Measurements from ENCODE around the gene SEC22A. TPM values are rescaled to one million over a fixed set of nuclear protein-coding genes. Genes with fewer than 3 reads are reported as not detected.

The SEC22A gene
- total and polyA plus RNA-seq, 10 of the 15 experiments (the other 5 are each of a cell fraction or from before 2014, with no cell fraction given), result 19.3 to 70.3 (median 36.7) TPM

DNA sequence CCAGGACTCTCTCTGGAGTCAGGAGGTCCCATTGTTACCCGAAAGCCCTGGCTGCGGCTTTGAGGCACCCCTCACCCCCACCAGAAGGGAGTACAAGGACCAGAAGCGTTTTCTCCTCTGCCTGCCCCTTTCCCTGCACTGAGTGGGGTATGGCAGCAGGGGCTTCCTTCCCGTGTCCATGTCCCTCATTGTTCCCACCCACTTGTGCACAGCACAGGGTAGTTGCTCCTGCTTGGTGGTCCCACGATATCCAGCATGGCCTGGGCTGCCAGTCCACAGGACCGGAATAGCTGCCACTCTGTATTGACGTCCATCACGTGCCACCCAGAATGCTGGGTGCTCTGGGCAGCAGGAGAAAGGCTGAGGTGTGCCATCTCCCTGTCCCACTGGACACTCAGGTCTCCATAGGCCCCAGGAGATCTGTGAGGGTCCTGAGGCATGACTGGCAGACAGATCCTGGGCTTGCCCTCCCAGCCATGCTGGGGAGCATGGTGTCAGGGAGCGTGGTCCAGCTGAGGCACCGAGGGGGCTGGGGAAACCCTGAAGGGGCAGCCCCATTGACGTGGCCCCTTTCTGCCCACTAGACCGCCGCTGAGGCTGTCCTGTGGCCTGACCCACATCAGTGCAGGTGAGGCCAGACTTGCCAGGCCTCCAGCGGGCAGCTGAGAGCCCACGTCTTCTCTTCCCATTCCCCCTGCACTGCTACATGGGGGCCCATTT, 45.3 kb upstream of the SEC22A start:
- peaks cover 9% of the 10 kb centered on the region for H3K4me1 ChIP-seq (ENCODE audit: control insufficient read depth, insufficient read depth, low read length)
- TF ChIP-seq IRF4 (IDR thresholded peaks at IDR 0.05; ENCODE audit: low read depth, low read length) (no peak), EED (IDR thresholded peaks at IDR 0.05; ENCODE audit: low read depth) (no peak), SUZ12 (IDR thresholded peaks at IDR 0.05; ENCODE audit: unreplicated experiment) (no peak), SPI1 (IDR thresholded peaks at IDR 0.05; ENCODE audit: borderline replicate concordance, insufficient read depth, low read depth, low read length) (no peak), ZNF274 (IDR thresholded peaks at IDR 0.05; ENCODE audit: insufficient read depth, insufficient read length) (no peak), IKZF2 (IDR thresholded peaks at IDR 0.05) (no peak), SMAD5 (IDR thresholded peaks at IDR 0.05; ENCODE audit: low read depth) (no peak), STAT1 (conservative IDR thresholded peaks at IDR 0.05) (no peak), RAD21 (IDR thresholded peaks at IDR 0.05; ENCODE audit: insufficient read depth, low read depth, low read length) (no peak), RBBP5 (conservative IDR thresholded peaks at IDR 0.05) (no peak), ZNF622 (IDR thresholded peaks at IDR 0.05) (no peak), TBL1XR1 (IDR thresholded peaks at IDR 0.05; ENCODE audit: low read depth, low read length) (no peak), MYB (IDR thresholded peaks at IDR 0.05; ENCODE audit: borderline replicate concordance, low read depth, low read length) (no peak), MYC (IDR thresholded peaks at IDR 0.05; ENCODE audit: insufficient read depth, insufficient read length, insufficient replicate concordance, low read length, severe bottlenecking) (no peak)
- TF ChIP-seq, protein P1, sequence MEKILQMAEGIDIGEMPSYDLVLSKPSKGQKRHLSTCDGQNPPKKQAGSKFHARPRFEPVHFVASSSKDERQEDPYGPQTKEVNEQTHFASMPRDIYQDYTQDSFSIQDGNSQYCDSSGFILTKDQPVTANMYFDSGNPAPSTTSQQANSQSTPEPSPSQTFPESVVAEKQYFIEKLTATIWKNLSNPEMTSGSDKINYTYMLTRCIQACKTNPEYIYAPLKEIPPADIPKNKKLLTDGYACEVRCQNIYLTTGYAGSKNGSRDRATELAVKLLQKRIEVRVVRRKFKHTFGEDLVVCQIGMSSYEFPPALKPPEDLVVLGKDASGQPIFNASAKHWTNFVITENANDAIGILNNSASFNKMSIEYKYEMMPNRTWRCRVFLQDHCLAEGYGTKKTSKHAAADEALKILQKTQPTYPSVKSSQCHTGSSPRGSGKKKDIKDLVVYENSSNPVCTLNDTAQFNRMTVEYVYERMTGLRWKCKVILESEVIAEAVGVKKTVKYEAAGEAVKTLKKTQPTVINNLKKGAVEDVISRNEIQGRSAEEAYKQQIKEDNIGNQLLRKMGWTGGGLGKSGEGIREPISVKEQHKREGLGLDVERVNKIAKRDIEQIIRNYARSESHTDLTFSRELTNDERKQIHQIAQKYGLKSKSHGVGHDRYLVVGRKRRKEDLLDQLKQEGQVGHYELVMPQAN (conservative IDR thresholded peaks at IDR 0.05), result no peak
- TF ChIP-seq, protein P2, sequence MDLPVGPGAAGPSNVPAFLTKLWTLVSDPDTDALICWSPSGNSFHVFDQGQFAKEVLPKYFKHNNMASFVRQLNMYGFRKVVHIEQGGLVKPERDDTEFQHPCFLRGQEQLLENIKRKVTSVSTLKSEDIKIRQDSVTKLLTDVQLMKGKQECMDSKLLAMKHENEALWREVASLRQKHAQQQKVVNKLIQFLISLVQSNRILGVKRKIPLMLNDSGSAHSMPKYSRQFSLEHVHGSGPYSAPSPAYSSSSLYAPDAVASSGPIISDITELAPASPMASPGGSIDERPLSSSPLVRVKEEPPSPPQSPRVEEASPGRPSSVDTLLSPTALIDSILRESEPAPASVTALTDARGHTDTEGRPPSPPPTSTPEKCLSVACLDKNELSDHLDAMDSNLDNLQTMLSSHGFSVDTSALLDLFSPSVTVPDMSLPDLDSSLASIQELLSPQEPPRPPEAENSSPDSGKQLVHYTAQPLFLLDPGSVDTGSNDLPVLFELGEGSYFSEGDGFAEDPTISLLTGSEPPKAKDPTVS (IDR thresholded peaks at IDR 0.05; ENCODE audit: low read depth, low read length), result no peak
- TF ChIP-seq, protein P3, sequence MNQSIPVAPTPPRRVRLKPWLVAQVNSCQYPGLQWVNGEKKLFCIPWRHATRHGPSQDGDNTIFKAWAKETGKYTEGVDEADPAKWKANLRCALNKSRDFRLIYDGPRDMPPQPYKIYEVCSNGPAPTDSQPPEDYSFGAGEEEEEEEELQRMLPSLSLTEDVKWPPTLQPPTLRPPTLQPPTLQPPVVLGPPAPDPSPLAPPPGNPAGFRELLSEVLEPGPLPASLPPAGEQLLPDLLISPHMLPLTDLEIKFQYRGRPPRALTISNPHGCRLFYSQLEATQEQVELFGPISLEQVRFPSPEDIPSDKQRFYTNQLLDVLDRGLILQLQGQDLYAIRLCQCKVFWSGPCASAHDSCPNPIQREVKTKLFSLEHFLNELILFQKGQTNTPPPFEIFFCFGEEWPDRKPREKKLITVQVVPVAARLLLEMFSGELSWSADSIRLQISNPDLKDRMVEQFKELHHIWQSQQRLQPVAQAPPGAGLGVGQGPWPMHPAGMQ (IDR thresholded peaks at IDR 0.05; ENCODE audit: borderline replicate concordance), result no peak
- TF ChIP-seq, protein P4, sequence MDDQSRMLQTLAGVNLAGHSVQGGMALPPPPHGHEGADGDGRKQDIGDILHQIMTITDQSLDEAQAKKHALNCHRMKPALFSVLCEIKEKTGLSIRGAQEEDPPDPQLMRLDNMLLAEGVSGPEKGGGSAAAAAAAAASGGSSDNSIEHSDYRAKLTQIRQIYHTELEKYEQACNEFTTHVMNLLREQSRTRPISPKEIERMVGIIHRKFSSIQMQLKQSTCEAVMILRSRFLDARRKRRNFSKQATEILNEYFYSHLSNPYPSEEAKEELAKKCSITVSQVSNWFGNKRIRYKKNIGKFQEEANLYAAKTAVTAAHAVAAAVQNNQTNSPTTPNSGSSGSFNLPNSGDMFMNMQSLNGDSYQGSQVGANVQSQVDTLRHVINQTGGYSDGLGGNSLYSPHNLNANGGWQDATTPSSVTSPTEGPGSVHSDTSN (IDR thresholded peaks at IDR 0.05; ENCODE audit: insufficient replicate concordance, low read depth, low read length), result no peak
- DNase-seq (ENCODE audit: low read depth, low spot score), result no peak
- ChIA-PET RAD21 (ENCODE audit: unreplicated experiment) (no interaction called here), SMC1A (ENCODE audit: uncharacterized antibody, unreplicated experiment) (no interaction called here), POLR2A (interaction anchor here (0.6 kb wide), 1 partner anchor 72 kb away, joined by 7 read pairs; no protein-coding TSS in a partner anchor), CTCF (no interaction called here)
- no peaks in the 10 kb centered on the region for H3K79me2 ChIP-seq (ENCODE audit: control insufficient read depth, insufficient read depth, low read length)
- FAIRE-seq, result no peak
- no peaks in the 10 kb centered on the region for H3K27me3 ChIP-seq (replicated peaks in 1 of 2; ENCODE audit: control insufficient read depth in 2 of 2, insufficient read depth in 2 of 2, low read length in 1 of 2)
- peaks cover 4 to 11% of the 10 kb centered on the region in 2 experiments; a peak in 3 of 4 replicates for H3K36me3 ChIP-seq (ENCODE audit: control insufficient read depth in 2 of 2, insufficient read depth in 2 of 2, low read length in 1 of 2)
- no peak overlapping the region for H3K4me2 ChIP-seq (ENCODE audit: control insufficient read depth, insufficient read depth)
- H3K4me3 ChIP-seq, result no peak overlapping the region
- H2AFZ ChIP-seq (ENCODE audit: control insufficient read depth, low read depth, low read length), result no peak overlapping the region
- intact Hi-C loops (cut with micrococcal nuclease; ENCODE audit: unreplicated experiment), result no loop called here
- H4K20me1 ChIP-seq (ENCODE audit: control insufficient read depth, insufficient read depth), result no peaks in the 10 kb centered on the region
- in situ Hi-C loops (cut with MboI), result no loop called here
- BruUV-seq (replicated peaks), result no TSS peak
- no peak overlapping the region for H3K27ac ChIP-seq (ENCODE audit: control insufficient read depth, insufficient read depth)
- ATAC-seq, result no peak
- 91% methylated on average over 15 of the region's 15 CpGs for WGBS (ENCODE audit: insufficient coverage, insufficient replicate concordance, low lambda C conversion rate, missing lambda C conversion rate)
- no peaks in the 10 kb centered on the region for H3K9me3 ChIP-seq (replicated peaks; ENCODE audit: control insufficient read depth, insufficient read depth, low read length)
- H3K9ac ChIP-seq (ENCODE audit: control insufficient read depth, insufficient read depth, low read length), result no peak overlapping the region

Measured in GM12878 (cell line).